Stimulated activated CD8-positive, alpha-beta memory T cell treated with anti-CD3 and anti-CD28 coated beads, Interleukin-4, amount 100 ng/mL, for 4 hours (primary cell): ENCODE data around the gene SLC50A1.
"Not testable (repeated sequence)": the region's sequence is repeated elsewhere in the genome, so short reads cannot be mapped to it uniquely, and the experiment has no call there.

Experiments
- DNase-seq, 2 donors: peaks; one replicate each; pipeline ENCODE4 v3.0.0-alpha.2; 2020; ENCODE audit warnings: low read depth in 2 of 2, low spot score in 1 of 2

Gene SLC50A1

GRCh38 chr1:155134322-155134721 lies 1.3 kb upstream of the SLC50A1 start:
- no peak for DNase-seq

- peak; percentile 28 to 43 for DNase-seq
These were observed 705 bp upstream of the SLC50A1 start for GRCh38 chr1:155134880-155135414.

GRCh38 chr1:155136748-155137147 lies 1.1 kb downstream of the SLC50A1 start:
- no peak for DNase-seq

GRCh38 chr1:155137154-155137949 lies 1.7 kb downstream of the SLC50A1 start:
- DNase-seq: no peak

- DNase-seq: peak; percentile 76 to 77
These were observed 4.4 kb downstream of the SLC50A1 start, which contains the start of gene DPM3 for GRCh38 chr1:155139895-155140629. Gene DPM3, minus strand, starts transcription at chr1:155140531. Its CDS starts 291 bp downstream, at chr1:155140240.

GRCh38 chr1:155140630-155140953 lies 4.9 kb downstream of the SLC50A1 start:
- DNase-seq: no peak

GRCh38 chr1:155141749-155142148 lies 6.1 kb downstream of the SLC50A1 start:
- DNase-seq: no peak

- no peak for DNase-seq
These were observed 9.8 kb downstream of the SLC50A1 start for GRCh38 chr1:155145491-155145890.

GRCh38 chr1:155155996-155156643 lies 20.5 kb downstream of the SLC50A1 start:
- DNase-seq: not testable (repeated sequence)

GRCh38 chr1:155158991-155159390 lies 23.3 kb downstream of the SLC50A1 start:
- no peak for DNase-seq

- no peak for DNase-seq
These were observed 24.5 kb downstream of the SLC50A1 start for GRCh38 chr1:155160128-155160527.

GRCh38 chr1:155162631-155163030 lies 27.0 kb downstream of the SLC50A1 start:
- not testable (repeated sequence) for DNase-seq

- DNase-seq: not testable (repeated sequence)
These were observed 28.1 kb downstream of the SLC50A1 start for GRCh38 chr1:155163785-155164184.

GRCh38 chr1:155164625-155165024 lies 29.0 kb downstream of the SLC50A1 start:
- not testable (repeated sequence) for DNase-seq

GRCh38 chr1:155166051-155166470 lies 30.4 kb downstream of the SLC50A1 start:
- no peak for DNase-seq

- DNase-seq: no peak
These were observed 31.0 kb downstream of the SLC50A1 start for GRCh38 chr1:155166471-155167165.

- DNase-seq: peak; percentile 60 to 85
These were observed 31.8 kb downstream of the SLC50A1 start for GRCh38 chr1:155167166-155168104.

GRCh38 chr1:155168105-155168445 lies 32.4 kb downstream of the SLC50A1 start:
- DNase-seq: not testable (repeated sequence)

- DNase-seq: no peak
These were observed 33.0 kb downstream of the SLC50A1 start for GRCh38 chr1:155168456-155169210.
